MCF 10A (cell line): ENCODE results near the gene WDR82. TPM values are rescaled to one million over a fixed set of nuclear protein-coding genes. Genes with fewer than 3 reads are reported as not detected.

Source experiments
- BruUV-seq: library from RNA; stranded (reverse); fragments of 400-500 nt; replicated peaks from 2 replicates; lab custom pipeline; 2021; lab: Mats Ljungman, UMichigan
- CTCF ChIA-PET: fragments of 300-600 bp; sonication (Branson Sonifier 250); formaldehyde crosslinking; extraction: SDS; loops from one replicate; lab custom pipeline; 2021; ENCODE audit warnings: antibody characterized with exemption, inconsistent platforms; lab: Yijun Ruan, JAX
- POLR2A ChIA-PET: fragments of 300-600, 350-650 bp; sonication (Branson Sonifier 250); formaldehyde crosslinking; extraction: SDS; loops from one replicate; lab custom pipeline; 2020; ENCODE audit warnings: antibody characterized with exemption, inconsistent platforms; lab: Yijun Ruan, JAX
- DNase-seq: peaks from one replicate; pipeline ENCODE4 v3.0.0-alpha.2; 2018; ENCODE audit not compliant: unreplicated experiment
- H3K27ac Mint-ChIP-seq: one replicate; pipeline ENCODE4 v1.8.0; 2022; ENCODE audit warnings: mild to moderate bottlenecking, low read depth, mixed read lengths; ENCODE audit not compliant: unreplicated experiment
- H3K27me3 Mint-ChIP-seq: one replicate; pipeline ENCODE4 v1.8.0; 2022; ENCODE audit warnings: mixed read lengths; ENCODE audit not compliant: insufficient read depth, unreplicated experiment
- H3K36me3 Mint-ChIP-seq: one replicate; pipeline ENCODE4 v1.8.0; 2022; ENCODE audit warnings: mild to moderate bottlenecking, moderate library complexity, mixed read lengths; ENCODE audit not compliant: insufficient read depth, unreplicated experiment
- H3K4me1 Mint-ChIP-seq: one replicate; pipeline ENCODE4 v1.8.0; 2022; ENCODE audit warnings: mixed read lengths; ENCODE audit not compliant: insufficient read depth, unreplicated experiment
- H3K4me3 Mint-ChIP-seq: one replicate; pipeline ENCODE4 v1.8.0; 2022; ENCODE audit warnings: mild to moderate bottlenecking, moderate library complexity, mixed read lengths; ENCODE audit not compliant: unreplicated experiment
- H3K9me3 Mint-ChIP-seq: one replicate; pipeline ENCODE4 v1.8.0; 2022; ENCODE audit warnings: mixed read lengths; ENCODE audit not compliant: unreplicated experiment
- intact Hi-C: fragments of 100-400 bp; cut with micrococcal nuclease; formaldehyde crosslinking; loops from 2 replicates; pipeline ENCODE4 v1.14.1; 2022
- total RNA-seq: library from RNA; stranded (reverse); gene quantifications from 2 replicates; pipeline ENCODE4 v1.2.3, GENCODE V29; 2022
- TF ChIP-seq, protein P1 (sequence below): fragments of 200-600 bp; IDR thresholded peaks from one replicate; pipeline ENCODE4 v1.8.0; 2022; ENCODE audit warnings: antibody characterized with exemption, mild to moderate bottlenecking; ENCODE audit not compliant: unreplicated experiment

WDR82 gene
- total RNA-seq, 1 experiment from 2014 or later: 62.5 TPM

DNA sequence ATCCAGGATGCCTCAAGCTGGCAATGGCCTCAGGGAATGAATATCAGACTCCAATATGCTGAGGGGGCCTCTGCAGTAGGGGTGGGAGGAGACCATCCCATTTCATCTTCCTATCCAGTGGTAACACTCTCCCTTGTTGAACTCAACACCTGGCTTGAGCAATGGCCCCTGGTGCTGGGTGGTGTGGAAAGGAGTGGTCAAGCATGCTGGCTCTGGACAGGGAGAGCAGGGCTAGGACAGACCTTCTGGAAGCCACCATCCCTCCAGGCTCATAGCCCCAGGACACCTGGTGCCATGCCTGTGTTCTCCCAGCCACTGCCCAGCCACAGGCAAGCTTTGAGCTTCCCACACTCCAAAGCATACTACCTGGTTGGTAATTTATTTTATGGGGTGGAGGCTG lies 47.2 kb upstream of the WDR82 start:
- Mint-ChIP-seq H3K27me3 (no peaks in the 10 kb centered on the region), H3K4me1 (no peaks in the 10 kb centered on the region), H3K27ac (no peak overlapping the region), H3K4me3 (no peak overlapping the region), H3K9me3 (no peaks in the 10 kb centered on the region), H3K36me3 (no peaks in the 10 kb centered on the region)
- CTCF ChIA-PET: interaction anchor here (0.6 kb wide), 1 partner anchor 142 kb away, joined by 3 read pairs; no protein-coding TSS in a partner anchor
- intact Hi-C loops: no loop called here
- TF ChIP-seq, protein P1, sequence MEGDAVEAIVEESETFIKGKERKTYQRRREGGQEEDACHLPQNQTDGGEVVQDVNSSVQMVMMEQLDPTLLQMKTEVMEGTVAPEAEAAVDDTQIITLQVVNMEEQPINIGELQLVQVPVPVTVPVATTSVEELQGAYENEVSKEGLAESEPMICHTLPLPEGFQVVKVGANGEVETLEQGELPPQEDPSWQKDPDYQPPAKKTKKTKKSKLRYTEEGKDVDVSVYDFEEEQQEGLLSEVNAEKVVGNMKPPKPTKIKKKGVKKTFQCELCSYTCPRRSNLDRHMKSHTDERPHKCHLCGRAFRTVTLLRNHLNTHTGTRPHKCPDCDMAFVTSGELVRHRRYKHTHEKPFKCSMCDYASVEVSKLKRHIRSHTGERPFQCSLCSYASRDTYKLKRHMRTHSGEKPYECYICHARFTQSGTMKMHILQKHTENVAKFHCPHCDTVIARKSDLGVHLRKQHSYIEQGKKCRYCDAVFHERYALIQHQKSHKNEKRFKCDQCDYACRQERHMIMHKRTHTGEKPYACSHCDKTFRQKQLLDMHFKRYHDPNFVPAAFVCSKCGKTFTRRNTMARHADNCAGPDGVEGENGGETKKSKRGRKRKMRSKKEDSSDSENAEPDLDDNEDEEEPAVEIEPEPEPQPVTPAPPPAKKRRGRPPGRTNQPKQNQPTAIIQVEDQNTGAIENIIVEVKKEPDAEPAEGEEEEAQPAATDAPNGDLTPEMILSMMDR: no peak
- DNase-seq: no peak
- no TSS peak for BruUV-seq
- POLR2A ChIA-PET: no interaction called here

DNA sequence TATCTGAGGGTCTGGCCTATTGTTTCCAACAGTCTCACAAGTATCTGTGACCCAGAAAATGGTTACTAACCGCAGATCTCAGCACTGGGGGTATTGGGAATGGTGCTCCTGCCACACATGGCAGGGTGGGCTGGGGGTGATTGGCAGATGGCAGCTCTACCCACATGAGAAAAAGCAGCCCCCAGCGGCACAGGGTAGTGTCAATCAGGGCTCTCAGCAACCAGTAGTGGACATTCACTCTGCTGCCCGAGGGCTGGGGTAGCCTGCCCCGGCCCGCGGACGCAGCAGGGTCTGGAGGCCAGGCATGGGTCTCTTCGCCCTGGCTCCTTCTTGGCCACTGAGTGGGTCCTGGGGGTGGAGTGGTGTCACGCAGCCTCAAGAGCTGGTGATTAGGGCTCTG lies 46.2 kb upstream of the WDR82 start:
- intact Hi-C loops: no loop called here
- Mint-ChIP-seq H3K9me3 (no peaks in the 10 kb centered on the region), H3K4me3 (no peak overlapping the region), H3K27me3 (no peaks in the 10 kb centered on the region), H3K4me1 (no peaks in the 10 kb centered on the region), H3K36me3 (no peaks in the 10 kb centered on the region), H3K27ac (no peak overlapping the region)
- CTCF ChIA-PET: no interaction called here
- TF ChIP-seq, protein P1: no peak
- no TSS peak for BruUV-seq
- no peak for DNase-seq
- POLR2A ChIA-PET: no interaction called here

DNA sequence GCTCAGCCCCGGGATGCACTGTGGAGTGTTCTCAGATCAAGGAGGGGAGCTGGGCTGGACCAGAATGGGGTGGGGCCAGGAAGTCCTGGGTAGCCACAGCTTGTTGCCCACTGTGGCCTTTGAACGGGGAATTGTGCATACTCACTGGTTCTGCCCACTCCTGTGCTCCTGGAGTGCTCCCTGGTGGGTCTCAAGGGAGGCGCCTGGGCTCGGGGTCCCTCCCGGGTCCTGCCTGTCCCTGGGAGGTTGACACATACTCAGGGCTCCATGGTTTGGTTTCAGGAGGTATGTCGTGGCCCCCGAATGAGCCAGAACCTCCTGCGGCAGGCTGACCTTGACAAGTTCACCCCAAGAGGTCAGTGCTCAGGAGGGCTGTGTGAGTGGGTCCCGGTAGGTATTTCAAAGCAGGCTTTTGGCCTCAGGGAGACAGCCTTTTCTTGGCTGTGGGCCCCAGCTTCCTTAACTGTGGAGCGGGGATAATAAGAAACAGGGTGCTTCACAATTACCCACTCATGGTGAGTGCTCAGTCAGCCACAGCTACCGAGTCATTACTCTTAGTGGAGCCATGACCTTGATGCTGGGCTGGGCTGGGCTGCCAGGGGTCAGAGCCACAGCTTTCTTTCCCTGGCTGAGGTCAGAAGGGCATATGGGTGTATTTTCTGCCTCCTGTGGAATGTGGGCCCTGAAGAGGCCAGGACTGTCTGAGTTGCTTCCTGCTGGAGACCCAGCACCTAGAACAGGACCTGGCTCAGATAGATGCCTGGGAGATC lies 45.3 kb upstream of the WDR82 start:
- ChIA-PET POLR2A (interaction anchor here (0.7 kb wide), 1 partner anchor 13 kb away, joined by 3 read pairs; no protein-coding TSS in a partner anchor), CTCF (interaction anchor here (1.1 kb wide), 1 partner anchor 16 kb away, joined by 5 read pairs; no protein-coding TSS in a partner anchor)
- Mint-ChIP-seq H3K36me3 (no peaks in the 10 kb centered on the region), H3K27me3 (no peaks in the 10 kb centered on the region), H3K9me3 (no peaks in the 10 kb centered on the region), H3K4me3 (no peak overlapping the region), H3K27ac (no peak overlapping the region), H3K4me1 (no peaks in the 10 kb centered on the region)
- TF ChIP-seq, protein P1: no peak
- DNase-seq: no peak
- BruUV-seq: no TSS peak
- intact Hi-C loops: no loop called here

DNA sequence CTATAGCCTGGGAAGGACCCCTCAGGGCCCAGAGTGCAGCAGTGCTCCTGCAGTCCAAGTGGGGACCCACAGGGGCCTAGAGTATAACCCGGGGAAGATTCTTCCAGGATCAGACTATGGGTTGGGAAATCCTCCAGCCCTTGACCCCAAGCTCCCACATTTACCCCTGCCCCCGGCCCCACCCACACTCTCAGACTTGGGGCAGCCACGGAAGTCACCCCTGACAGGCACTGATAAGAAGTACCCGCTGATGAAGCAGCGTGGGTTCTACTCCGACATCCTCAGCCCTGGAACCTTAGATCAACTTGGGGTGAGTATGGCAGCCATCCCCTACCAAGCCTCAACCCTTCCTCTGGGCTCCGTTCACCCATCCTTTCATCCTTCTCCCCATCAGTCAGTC lies 44.0 kb upstream of the WDR82 start:
- Mint-ChIP-seq H3K36me3 (no peaks in the 10 kb centered on the region), H3K27ac (no peak overlapping the region), H3K4me1 (no peaks in the 10 kb centered on the region), H3K4me3 (no peak overlapping the region), H3K27me3 (no peaks in the 10 kb centered on the region), H3K9me3 (no peaks in the 10 kb centered on the region)
- TF ChIP-seq, protein P1: no peak
- CTCF ChIA-PET: no interaction called here
- intact Hi-C loops: no loop called here
- BruUV-seq: no TSS peak
- DNase-seq: no peak
- POLR2A ChIA-PET: interaction anchor here (0.6 kb wide), 2 partner anchors 381 to 915 kb away, joined by 3 read pairs; no protein-coding TSS in a partner anchor
